ENCODE results near the gene MAPK11.

- TF ChIP-seq ETV6 (conservative IDR thresholded peaks at IDR 0.05 in 1 of 2, IDR thresholded peaks at IDR 0.05 in 1 of 2; ENCODE audit: borderline replicate concordance in 1 of 2, low read depth in 1 of 2) (no peak), RAD21 (IDR thresholded peaks at IDR 0.05; ENCODE audit: insufficient read depth, low read depth, low read length) (no peak), BACH1 (IDR thresholded peaks at IDR 0.05; ENCODE audit: borderline replicate concordance) (no peak), MAX (IDR thresholded peaks at IDR 0.05; ENCODE audit: low read depth, low read length) (no peak), ZBTB11 (CRISPR knock-in tag; IDR thresholded peaks at IDR 0.05) (no peak), CTCF (IDR thresholded peaks at IDR 0.05 in 2 of 3, conservative IDR thresholded peaks at IDR 0.05 in 1 of 3; ENCODE audit: control insufficient read depth in 2 of 3, extremely low read depth in 1 of 3, insufficient read depth in 1 of 3, low read depth in 3 of 3, low read length in 3 of 3) (no peak), BHLHE40 (IDR thresholded peaks at IDR 0.05; ENCODE audit: borderline replicate concordance in 1 of 2, low read depth in 2 of 2, low read length in 1 of 2) (no peak), NR2C1 (IDR thresholded peaks at IDR 0.05) (no peak), ZBTB33 (IDR thresholded peaks at IDR 0.05) (no peak), NFYB (IDR thresholded peaks at IDR 0.05; ENCODE audit: insufficient read depth, low read depth, low read length) (no peak), GABPA (IDR thresholded peaks at IDR 0.05; ENCODE audit: low read depth) (no peak)
Observed at GRCh38 chr22:50314081-50314454, 43.9 kb upstream of the MAPK11 start.

Measured in GM12878 (cell line).